ENCODE data around the gene SCUBE3.

GRCh38 chr6:35262596-35262995, 48.8 kb downstream of the SCUBE3 start:
- TF ChIP-seq POLR2A (IDR thresholded peaks at IDR 0.05; ENCODE audit: low read length): no peak
- TF ChIP-seq GATA1 (IDR thresholded peaks at IDR 0.05; ENCODE audit: low read depth, low read length): no peak
